Stimulated activated CD8-positive, alpha-beta memory T cell treated with anti-CD3 and anti-CD28 coated beads, Interleukin-7, amount 100 ng/mL, for 24 hours (primary cell): Measurements from ENCODE around the gene PSKH1.
"Not testable (repeated sequence)": the region's sequence is repeated elsewhere in the genome, so short reads cannot be mapped to it uniquely, and the experiment has no call there.

ENCODE experiments used
- DNase-seq: peaks from one replicate; pipeline ENCODE4 v3.0.0-alpha.2; 2020; ENCODE audit warnings: low read depth

Gene PSKH1

DNA sequence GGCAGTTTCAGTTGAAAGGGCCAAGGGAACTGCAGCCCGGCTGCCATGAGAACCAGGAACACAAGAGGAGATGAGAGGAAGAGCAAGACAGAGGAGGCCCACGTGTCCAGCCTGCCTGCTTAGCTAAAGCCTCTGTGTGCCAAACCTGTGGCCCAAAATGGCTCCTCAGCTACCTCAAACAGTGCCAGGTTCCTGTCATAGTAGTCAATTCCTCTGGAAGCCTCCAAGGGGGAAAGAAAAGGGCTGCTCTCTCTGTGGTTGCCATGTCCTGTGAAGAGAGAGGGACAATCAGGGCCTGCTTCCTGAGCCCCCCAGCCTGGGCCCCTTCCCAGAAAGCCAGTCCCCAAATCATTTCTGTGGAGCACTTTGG is 70.2 kb downstream of the PSKH1 start:
- DNase-seq: no peak

DNA sequence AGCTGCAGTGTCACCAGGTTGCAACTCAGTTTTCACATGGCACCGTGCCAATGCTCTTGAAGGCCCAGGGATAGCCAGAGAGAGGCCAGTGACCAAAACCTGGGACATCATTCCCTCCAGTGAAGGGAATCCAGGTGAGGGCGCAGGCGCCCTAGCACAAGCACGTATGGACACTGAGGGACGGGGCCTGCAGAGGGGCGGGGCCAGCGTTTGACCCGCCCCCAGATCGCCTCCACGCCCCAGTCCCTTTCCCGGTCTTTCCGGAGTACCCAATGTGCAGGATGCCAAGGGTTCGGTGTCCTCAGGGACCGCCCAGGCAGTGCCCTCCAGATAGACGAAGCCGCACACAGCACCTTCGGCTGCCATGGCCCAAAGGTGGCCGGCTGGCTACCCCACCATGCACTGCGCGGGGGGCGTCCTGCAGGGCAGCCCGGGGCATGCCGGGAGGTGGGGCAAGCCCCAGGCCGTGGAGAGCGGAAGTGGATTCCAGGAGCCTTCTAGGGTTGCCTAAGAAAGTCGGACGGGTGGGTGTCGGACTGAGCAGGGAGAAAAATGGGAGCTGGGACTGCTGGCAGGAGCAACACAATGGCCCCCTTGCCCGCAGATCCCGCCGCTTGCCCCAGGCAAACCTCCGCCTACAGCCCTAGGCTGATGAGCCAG is 70.7 kb downstream of the PSKH1 start:
- no peak for DNase-seq

GRCh38 chr16:67964477-67965131 is 71.5 kb downstream of the PSKH1 start:
- DNase-seq: no peak

DNA sequence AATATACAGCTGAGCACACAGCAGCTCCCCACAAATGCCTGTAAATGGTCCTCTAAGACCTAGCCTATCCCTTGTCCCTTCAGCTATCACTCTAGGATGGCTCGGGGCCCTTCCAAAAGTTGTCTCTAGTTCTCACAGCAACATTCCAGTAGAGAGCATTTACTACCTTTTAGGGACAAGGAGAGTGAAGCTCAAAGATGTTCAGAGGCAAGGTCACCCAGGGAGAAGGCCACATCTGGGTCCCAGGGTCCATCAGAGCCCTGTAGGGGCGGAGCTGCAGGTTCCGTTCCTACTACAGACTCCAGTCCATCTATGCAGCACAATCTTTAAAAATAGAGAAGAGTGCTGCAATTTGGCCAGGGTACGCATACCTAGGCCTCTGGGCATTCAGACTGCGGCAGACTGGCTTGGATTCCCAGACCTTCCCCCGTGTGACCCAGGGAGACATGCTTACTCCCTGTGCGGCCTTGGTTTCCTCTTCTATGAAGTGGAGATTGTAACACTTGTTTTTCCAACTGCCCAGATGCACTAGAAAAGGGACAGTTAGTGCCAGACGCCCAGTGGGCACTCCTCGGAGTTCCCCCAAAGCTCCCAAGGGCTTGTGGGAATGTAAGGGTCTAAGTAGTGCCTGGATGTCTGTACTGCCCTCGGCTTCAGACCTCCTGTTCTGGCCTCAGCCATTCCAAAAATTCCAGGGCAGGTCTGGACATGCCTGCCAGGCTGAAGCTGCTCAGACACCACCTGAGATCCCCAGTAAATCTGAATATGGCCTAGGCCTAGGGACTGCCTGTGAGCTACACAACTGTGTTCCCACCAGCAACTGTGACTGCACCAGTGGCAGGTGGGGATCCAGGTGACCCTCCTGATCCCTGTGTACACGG is 72.9 kb downstream of the PSKH1 start:
- no peak for DNase-seq

- DNase-seq: no peak
Observed at GRCh38 chr16:67966549-67967182, 73.6 kb downstream of the PSKH1 start.

DNA sequence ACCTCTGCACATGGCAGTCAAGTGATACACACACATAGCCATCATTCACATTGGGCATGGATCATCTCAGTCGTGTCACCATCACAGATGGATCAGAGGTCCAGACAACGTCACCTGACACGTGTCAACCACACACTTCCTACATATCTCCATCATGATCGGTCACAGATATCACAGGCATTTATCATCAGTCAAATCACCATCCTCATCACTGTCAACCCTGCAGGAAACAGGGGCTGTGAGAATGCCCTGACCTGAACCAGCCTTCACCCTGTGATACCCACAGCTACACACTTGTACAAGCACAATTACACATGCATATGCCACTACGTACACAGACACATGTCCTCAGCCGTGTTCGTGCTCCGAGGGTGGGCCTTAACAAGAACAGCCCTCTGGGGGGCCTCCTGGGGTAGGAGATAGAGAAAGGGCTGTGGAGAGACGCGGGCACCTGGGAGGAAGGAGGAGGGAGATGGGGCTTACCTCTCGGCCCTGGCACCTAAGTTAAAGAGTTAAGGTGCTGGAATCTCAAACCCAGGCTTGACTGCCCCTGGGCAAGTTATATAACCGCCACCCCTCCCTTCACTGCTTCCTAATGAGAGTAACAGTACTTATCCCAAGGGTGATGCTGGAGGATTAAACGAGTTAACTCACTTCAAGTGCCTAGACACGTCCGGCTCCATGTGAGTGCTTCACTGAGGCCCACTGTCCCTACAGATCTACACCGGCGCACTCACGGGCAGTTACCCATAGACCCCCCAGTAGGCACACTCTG is 74.3 kb downstream of the PSKH1 start:
- DNase-seq: no peak

- no peak for DNase-seq
Observed at GRCh38 chr16:67967958-67968399, 74.9 kb downstream of the PSKH1 start.

- DNase-seq: peak; percentile 81
Observed at GRCh38 chr16:67968400-67969253, 75.6 kb downstream of the PSKH1 start, which contains the start of gene SLC12A4. Gene SLC12A4, minus strand, starts transcription at chr16:67968637. Its CDS starts 84 bp downstream, at chr16:67968553.

- no peak for DNase-seq
Observed at GRCh38 chr16:67969254-67970039, 76.4 kb downstream of the PSKH1 start.

DNA sequence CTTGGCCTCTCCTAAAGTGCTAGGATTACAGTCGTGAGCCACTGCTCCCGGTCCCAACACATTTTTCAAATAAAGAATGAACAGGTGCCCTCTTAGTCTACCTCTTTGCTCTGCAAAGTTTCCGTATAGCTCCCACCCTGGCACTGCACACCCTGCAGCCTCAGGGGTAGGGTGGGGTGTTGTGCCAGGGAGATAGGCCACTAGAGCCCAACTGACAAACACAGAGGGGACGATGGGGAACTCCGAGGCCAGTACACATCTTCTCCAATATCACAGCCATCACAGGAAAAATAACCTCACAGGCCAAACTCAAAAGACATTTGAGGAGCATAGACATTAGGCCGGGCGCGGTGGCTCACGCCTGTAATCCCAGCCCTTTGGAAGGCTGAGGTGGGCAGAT is 78.1 kb downstream of the PSKH1 start:
- no peak for DNase-seq

DNA sequence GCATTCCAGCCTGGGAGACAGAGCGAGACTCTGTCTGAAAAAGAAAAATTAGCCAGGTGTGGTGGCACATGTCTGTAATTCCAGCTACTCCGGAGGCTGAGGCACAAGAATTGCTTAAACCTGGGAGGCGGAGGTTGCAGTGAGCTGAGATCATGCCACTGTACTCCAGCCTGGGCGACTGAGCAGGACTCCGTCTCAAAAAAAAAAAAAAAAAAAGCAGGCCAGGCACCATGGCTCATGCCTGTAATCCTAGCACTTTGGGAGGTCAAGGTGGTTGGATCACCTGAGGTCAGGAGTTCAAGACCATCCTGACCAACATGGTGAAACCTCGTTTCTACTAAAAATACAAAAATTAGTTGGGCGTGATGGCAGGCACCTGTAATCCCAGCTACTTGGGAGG is 79.2 kb downstream of the PSKH1 start:
- not testable (repeated sequence) for DNase-seq

DNA sequence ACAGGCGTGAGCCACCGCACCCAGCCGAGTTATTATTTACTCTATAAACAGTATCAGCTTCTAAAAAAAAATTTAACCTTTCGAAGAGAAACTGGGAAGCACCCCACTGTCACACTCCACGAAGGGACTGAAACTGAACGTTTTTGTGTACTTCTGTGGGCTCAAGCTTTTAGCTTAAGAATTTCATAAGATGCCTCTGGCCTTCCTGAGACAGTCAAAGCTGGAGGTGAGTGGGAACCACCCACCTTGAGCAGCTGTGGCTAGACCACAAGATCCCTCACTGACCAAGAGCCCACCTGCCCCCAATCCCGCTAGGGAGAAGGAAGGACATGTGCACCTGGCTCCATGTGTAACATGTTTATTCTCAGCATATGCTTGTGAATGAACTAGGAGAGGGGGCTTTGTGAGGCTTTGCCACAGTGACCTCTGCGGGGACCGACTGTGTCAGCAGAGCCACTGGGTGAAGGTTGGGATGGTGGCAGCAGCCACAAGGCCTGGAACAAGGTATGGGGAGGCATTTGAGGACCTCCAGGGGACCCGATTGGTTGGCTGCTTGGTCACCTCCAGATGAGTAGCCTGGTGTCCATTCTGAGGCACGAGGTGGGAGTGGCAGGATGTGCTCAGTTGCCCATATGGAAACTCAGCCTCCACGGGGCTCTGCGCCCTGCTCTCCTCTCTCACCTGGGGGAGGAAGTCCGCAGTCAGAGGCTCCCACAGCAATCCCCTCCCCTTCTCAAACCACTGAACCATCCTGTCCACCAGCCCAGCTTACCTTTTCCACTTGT is 82.5 kb downstream of the PSKH1 start:
- DNase-seq: no peak

GRCh38 chr16:67976205-67976604 is 83.2 kb downstream of the PSKH1 start:
- DNase-seq: no peak

DNA sequence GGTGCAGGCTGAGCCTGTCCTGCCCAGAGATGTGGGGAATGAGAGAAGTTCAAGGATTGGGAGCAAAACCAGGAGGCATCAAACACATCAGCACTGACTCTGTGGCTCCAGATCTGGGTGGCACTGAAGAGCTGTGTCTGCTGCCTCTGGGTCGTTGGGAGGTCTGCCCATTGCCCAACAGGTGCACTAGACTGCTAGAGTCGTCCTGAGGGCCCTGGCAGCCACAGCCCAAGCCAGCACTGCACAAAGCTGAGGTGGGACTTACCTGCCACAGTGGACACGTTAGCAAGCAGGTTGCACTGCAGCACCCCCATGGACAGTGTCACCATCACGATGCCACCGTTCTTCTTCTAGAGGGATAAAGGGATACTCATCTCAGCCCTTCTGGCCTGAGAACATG is 84.0 kb downstream of the PSKH1 start:
- no peak for DNase-seq

DNA sequence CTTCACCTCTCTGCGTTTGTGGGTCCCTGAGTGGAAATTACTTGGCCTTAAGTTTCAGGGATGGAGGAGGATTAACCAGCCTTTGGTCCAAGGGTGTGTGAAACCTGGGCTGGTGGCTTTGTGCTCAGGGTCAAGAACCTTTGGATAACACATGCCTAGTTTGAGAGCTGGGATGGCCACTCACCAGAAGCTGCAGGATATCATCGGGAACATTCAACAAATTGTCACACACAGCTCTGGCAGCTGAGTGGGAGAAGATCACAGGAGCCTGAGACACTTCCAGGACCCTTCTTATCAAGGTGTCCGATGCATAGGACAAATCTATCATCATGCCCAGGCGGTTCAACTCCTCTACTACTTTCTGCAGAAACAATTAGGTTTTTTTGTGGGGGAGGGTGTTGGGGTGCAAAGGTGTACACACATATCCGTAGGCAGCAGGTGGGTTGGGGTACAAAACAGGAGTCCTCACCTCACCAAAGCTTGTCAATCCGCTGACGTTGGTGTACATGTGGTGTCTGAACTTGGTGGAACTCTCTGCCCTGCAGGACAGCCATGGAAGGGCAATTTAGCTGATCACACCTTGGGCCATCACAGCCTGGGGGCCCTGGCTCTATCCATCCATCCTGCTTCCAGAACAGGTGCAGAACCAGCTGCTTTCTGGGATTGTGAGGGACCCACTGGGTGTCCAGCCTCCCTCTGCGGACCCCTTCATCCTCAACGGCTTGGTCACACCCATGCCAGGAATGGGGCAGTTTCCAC is 84.6 kb downstream of the PSKH1 start:
- no peak for DNase-seq
